ENCODE measurements around the gene C10orf90. TPM values are rescaled to one million over a fixed set of nuclear protein-coding genes. Genes with fewer than 3 reads are reported as not detected.

C10orf90 gene
- total RNA-seq, 2 experiments from 2014 or later, result not detected

DNA sequence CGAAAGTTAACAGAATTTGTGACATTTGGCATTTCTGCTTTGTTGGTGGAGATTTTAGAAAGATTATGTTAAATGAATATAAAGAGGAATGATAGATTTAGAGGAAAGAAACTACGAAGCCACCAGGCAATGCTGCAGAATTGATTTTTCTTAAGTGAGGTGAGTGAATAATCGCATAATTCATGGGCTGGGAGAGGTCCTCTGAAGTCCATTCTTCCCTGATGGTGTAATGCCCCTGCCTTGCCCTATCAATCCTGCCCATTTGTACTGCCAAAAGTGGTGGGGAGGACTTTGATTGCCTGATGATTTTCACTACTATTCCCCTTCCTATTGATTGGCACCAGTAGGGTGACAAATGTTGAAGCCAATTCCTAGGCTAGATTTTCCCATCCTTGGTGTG lies 125.9 kb downstream of the C10orf90 start:
- no peaks in the 10 kb centered on the region for H3K9me3 ChIP-seq (ENCODE audit: control insufficient read depth in 1 of 2, insufficient read depth in 1 of 2, low read length in 2 of 2)
- Mint-ChIP-seq H3K9me3 (no peaks in the 10 kb centered on the region), H3K4me1 (ENCODE audit: low read depth) (no peaks in the 10 kb centered on the region), H3K36me3 (ENCODE audit: low read depth) (no peaks in the 10 kb centered on the region), H3K4me3 (no peak overlapping the region), H3K27me3 (no peaks in the 10 kb centered on the region), H3K27ac (no peak overlapping the region)
- no peaks in the 10 kb centered on the region for H3K4me1 ChIP-seq (ENCODE audit: insufficient read depth, low read length)
- no peak overlapping the region for H3K4me3 ChIP-seq (ENCODE audit: low read length)
- H3K27me3 ChIP-seq (ENCODE audit: control insufficient read depth in 1 of 2, insufficient read depth in 2 of 2, low read length in 2 of 2), result no peaks in the 10 kb centered on the region
- DNase-seq (no peak), ATAC-seq (ENCODE audit: poor library complexity) (no peak)
- intact Hi-C loops (cut with DNase I, micrococcal nuclease), result no loop called here
- TF ChIP-seq, protein P1, sequence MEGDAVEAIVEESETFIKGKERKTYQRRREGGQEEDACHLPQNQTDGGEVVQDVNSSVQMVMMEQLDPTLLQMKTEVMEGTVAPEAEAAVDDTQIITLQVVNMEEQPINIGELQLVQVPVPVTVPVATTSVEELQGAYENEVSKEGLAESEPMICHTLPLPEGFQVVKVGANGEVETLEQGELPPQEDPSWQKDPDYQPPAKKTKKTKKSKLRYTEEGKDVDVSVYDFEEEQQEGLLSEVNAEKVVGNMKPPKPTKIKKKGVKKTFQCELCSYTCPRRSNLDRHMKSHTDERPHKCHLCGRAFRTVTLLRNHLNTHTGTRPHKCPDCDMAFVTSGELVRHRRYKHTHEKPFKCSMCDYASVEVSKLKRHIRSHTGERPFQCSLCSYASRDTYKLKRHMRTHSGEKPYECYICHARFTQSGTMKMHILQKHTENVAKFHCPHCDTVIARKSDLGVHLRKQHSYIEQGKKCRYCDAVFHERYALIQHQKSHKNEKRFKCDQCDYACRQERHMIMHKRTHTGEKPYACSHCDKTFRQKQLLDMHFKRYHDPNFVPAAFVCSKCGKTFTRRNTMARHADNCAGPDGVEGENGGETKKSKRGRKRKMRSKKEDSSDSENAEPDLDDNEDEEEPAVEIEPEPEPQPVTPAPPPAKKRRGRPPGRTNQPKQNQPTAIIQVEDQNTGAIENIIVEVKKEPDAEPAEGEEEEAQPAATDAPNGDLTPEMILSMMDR (IDR thresholded peaks at IDR 0.05), result no peak
- no peaks in the 10 kb centered on the region for H3K36me3 ChIP-seq (ENCODE audit: insufficient read depth, low read length)
- CTCF ChIA-PET, result no interaction called here
- H3K27ac ChIP-seq (ENCODE audit: low read depth in 1 of 2, low read length in 2 of 2), result no peak overlapping the region
- POLR2A ChIA-PET, result no interaction called here

DNA sequence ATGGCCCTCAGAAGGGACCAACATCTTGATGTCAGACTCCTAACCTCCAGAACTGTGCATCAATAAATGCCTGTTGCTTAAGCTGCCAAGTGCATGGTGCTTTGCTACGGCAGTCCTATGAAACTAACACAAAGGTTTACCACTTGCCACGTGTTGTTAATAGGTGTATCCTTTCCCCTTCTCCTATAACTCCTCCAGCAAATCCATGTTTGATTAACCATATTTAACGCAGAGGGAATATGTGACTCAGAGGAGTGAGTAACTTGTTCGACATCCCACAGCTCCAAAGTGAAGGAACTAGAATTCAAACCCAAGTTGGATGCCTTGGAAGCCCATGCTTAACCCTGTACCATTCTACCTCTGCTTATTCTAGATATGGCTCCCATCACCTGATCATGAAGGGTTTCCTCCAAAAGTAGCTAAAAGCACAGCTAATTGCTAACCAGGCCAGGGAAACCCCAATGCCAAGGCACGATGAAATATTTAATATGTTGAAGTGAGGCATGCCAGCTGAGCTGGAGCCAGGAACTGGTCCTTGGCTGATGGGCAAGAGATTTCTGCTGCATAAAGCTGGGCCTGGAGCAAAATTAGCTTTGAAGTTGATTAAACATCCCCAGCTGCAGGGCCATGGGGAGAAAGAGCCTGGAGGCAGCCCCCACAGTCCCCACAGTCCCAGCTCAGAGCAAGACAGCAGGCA lies 131.9 kb downstream of the C10orf90 start:
- intact Hi-C loops (cut with DNase I, micrococcal nuclease), result no loop called here
- ATAC-seq (ENCODE audit: poor library complexity), result no peak
- H3K4me3 ChIP-seq (ENCODE audit: low read length), result no peak overlapping the region
- Mint-ChIP-seq H3K4me1 (ENCODE audit: low read depth) (no peaks in the 10 kb centered on the region), H3K27ac (no peak overlapping the region), H3K9me3 (no peaks in the 10 kb centered on the region), H3K4me3 (no peak overlapping the region), H3K27me3 (no peaks in the 10 kb centered on the region), H3K36me3 (ENCODE audit: low read depth) (no peaks in the 10 kb centered on the region)
- ChIA-PET POLR2A (no interaction called here), CTCF (no interaction called here)
- no peaks in the 10 kb centered on the region for H3K27me3 ChIP-seq (ENCODE audit: control insufficient read depth in 1 of 2, insufficient read depth in 2 of 2, low read length in 2 of 2)
- H3K27ac ChIP-seq (ENCODE audit: low read depth in 1 of 2, low read length in 2 of 2), result no peak overlapping the region
- DNase-seq, result no peak
- peaks cover 0 to 9% of the 10 kb centered on the region in 2 experiments for H3K9me3 ChIP-seq (ENCODE audit: control insufficient read depth in 1 of 2, insufficient read depth in 1 of 2, low read length in 2 of 2)
- TF ChIP-seq, protein P1 (IDR thresholded peaks at IDR 0.05), result no peak
- no peaks in the 10 kb centered on the region for H3K4me1 ChIP-seq (ENCODE audit: insufficient read depth, low read length)
- H3K36me3 ChIP-seq (ENCODE audit: insufficient read depth, low read length), result no peaks in the 10 kb centered on the region

DNA sequence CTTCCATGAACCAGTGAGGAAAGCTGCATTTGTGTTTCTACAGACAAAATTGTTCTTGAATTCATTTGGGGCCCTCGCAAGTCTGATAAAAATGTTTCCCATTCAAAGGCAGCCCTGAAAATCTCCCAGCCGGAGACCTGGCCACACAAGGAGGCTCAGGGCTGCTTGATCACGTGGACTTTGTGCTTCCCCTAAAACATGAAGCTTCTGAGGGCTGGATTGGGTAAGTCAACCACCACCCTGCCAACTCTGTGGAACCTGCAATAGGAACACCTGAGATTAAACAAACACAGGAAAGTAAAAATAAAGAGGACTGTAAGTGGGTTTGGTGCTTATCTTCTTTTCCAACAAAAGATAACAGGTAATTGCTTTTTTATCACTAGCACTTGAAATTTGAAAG lies 133.8 kb downstream of the C10orf90 start:
- Histone ChIP-seq H3K4me3 (ENCODE audit: low read length) (no peak overlapping the region), H3K9me3 (ENCODE audit: control insufficient read depth in 1 of 2, insufficient read depth in 1 of 2, low read length in 2 of 2) (peaks cover 0 to 9% of the 10 kb centered on the region in 2 experiments), H3K27me3 (ENCODE audit: control insufficient read depth in 1 of 2, insufficient read depth in 2 of 2, low read length in 2 of 2) (no peaks in the 10 kb centered on the region), H3K4me1 (ENCODE audit: insufficient read depth, low read length) (no peaks in the 10 kb centered on the region), H3K36me3 (ENCODE audit: insufficient read depth, low read length) (no peaks in the 10 kb centered on the region), H3K27ac (ENCODE audit: low read depth in 1 of 2, low read length in 2 of 2) (no peak overlapping the region)
- intact Hi-C loops (cut with DNase I, micrococcal nuclease), result no loop called here
- ChIA-PET POLR2A (no interaction called here), CTCF (no interaction called here)
- DNase-seq (no peak), ATAC-seq (ENCODE audit: poor library complexity) (no peak)
- Mint-ChIP-seq H3K4me1 (ENCODE audit: low read depth) (no peaks in the 10 kb centered on the region), H3K4me3 (no peak overlapping the region), H3K9me3 (no peaks in the 10 kb centered on the region), H3K36me3 (ENCODE audit: low read depth) (no peaks in the 10 kb centered on the region), H3K27ac (no peak overlapping the region), H3K27me3 (no peaks in the 10 kb centered on the region)
- TF ChIP-seq, protein P1 (IDR thresholded peaks at IDR 0.05), result no peak
